Measurements from ENCODE around the gene CHRM1.

CHRM1 gene

GRCh38 chr11:62933285-62933684 is 12.1 kb upstream of the CHRM1 start:
- TF ChIP-seq CTCF (IDR thresholded peaks at IDR 0.05; ENCODE audit: control insufficient read depth, extremely low read depth, insufficient read depth): no peak
- DNase-seq (ENCODE audit: low read depth): no peak
- H3K4me3 ChIP-seq (ENCODE audit: low read depth, low read length): no peak overlapping the region

GRCh38 chr11:62931499-62932278 is 10.5 kb upstream of the CHRM1 start:
- DNase-seq (ENCODE audit: low read depth): no peak
- H3K4me3 ChIP-seq (ENCODE audit: low read depth, low read length): no peak overlapping the region

GRCh38 chr11:62930666-62931065 is 9.5 kb upstream of the CHRM1 start:
- no peak overlapping the region for H3K4me3 ChIP-seq (ENCODE audit: low read depth, low read length)
- DNase-seq (ENCODE audit: low read depth): no peak
- no peak for TF ChIP-seq CTCF (IDR thresholded peaks at IDR 0.05; ENCODE audit: control insufficient read depth, extremely low read depth, insufficient read depth)

More at GRCh38 chr11:62931499-62932278, 10.5 kb upstream of the CHRM1 start:
- TF ChIP-seq CTCF (IDR thresholded peaks at IDR 0.05; ENCODE audit: control insufficient read depth, extremely low read depth, insufficient read depth): no peak

- H3K4me3 ChIP-seq (ENCODE audit: low read depth, low read length): no peak overlapping the region
- no peak for TF ChIP-seq CTCF (IDR thresholded peaks at IDR 0.05; ENCODE audit: control insufficient read depth, extremely low read depth, insufficient read depth)
- DNase-seq (ENCODE audit: low read depth): no peak
Measured at GRCh38 chr11:62930157-62930556, 9.0 kb upstream of the CHRM1 start.

GRCh38 chr11:62928011-62928410 is 6.8 kb upstream of the CHRM1 start:
- no peak for DNase-seq (ENCODE audit: low read depth)
- H3K4me3 ChIP-seq (ENCODE audit: low read depth, low read length): no peak overlapping the region
- TF ChIP-seq CTCF (IDR thresholded peaks at IDR 0.05; ENCODE audit: control insufficient read depth, extremely low read depth, insufficient read depth): no peak

- DNase-seq (ENCODE audit: low read depth): no peak
- TF ChIP-seq CTCF (IDR thresholded peaks at IDR 0.05; ENCODE audit: control insufficient read depth, extremely low read depth, insufficient read depth): no peak
- no peak overlapping the region for H3K4me3 ChIP-seq (ENCODE audit: low read depth, low read length)
Measured at GRCh38 chr11:62926680-62927455, 5.7 kb upstream of the CHRM1 start.

Data from LNCaP clone FGC (cell line).